Loucy (cell line): ENCODE measurements around the gene KCND2.

Source experiments
- EZH2phosphoT487 ChIP-seq: fragments of 200-600 bp; IDR thresholded peaks from 2 replicates; pipeline ENCODE4 v1.6.1; 2018; ENCODE audit warnings: antibody characterized with exemption, mild to moderate bottlenecking, moderate library complexity, borderline replicate concordance
- TF ChIP-seq, protein P1 (sequence below): fragments of 200-600 bp; sonication (generic); conservative IDR thresholded peaks from 2 replicates; pipeline ENCODE4 v1.5.1; 2014; ENCODE audit warnings: mild to moderate bottlenecking, antibody characterized with exemption, low read length

DNA sequence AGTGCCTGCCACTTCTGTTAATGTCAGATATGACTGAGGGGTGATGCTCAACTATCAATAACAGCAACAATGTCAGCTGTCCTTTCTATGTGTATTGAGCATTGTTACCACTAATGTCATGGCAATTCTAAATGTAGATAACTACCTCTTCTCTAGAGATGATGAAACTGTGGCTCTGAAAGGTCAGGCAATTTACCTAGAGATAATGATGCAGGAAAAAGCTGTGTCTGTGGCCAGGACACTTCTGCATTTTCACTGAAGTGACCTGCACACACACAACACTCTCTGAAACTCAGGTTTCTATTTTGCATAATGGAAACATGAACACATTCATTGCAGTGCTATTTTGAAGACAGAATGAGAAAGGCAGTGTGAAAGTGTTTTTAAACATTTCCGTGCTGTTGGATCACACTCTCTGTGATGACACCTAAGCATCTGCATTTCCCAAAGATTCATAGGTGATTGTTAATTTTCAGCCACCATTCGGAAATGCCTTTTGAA lies 148.2 kb downstream of the KCND2 start:
- TF ChIP-seq, protein P1, sequence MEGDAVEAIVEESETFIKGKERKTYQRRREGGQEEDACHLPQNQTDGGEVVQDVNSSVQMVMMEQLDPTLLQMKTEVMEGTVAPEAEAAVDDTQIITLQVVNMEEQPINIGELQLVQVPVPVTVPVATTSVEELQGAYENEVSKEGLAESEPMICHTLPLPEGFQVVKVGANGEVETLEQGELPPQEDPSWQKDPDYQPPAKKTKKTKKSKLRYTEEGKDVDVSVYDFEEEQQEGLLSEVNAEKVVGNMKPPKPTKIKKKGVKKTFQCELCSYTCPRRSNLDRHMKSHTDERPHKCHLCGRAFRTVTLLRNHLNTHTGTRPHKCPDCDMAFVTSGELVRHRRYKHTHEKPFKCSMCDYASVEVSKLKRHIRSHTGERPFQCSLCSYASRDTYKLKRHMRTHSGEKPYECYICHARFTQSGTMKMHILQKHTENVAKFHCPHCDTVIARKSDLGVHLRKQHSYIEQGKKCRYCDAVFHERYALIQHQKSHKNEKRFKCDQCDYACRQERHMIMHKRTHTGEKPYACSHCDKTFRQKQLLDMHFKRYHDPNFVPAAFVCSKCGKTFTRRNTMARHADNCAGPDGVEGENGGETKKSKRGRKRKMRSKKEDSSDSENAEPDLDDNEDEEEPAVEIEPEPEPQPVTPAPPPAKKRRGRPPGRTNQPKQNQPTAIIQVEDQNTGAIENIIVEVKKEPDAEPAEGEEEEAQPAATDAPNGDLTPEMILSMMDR: no peak
- no peak for TF ChIP-seq EZH2phosphoT487
